H1 (cell line): Measurements from ENCODE around the gene KIF26A. TPM values are rescaled to one million over a fixed set of nuclear protein-coding genes. Genes with fewer than 3 reads are reported as not detected.

Source experiments
- ASH2L ChIP-seq: fragments of 200-600, 300-600 bp; sonication (generic); IDR thresholded peaks from one replicate; pipeline ENCODE4 v1.7.1; 2017; ENCODE audit warnings: low read length
- BRCA1 ChIP-seq: IDR thresholded peaks from 2 replicates; pipeline ENCODE4 v1.6.1; 2012; ENCODE audit warnings: low read depth, low read length, improper control_type of control experiment
- CBX5 ChIP-seq: fragments of 300-800, 300-1000 bp; sonication (generic); IDR thresholded peaks from 2 replicates; pipeline ENCODE4 v1.7.1; 2016; ENCODE audit warnings: antibody characterized with exemption, low read length, low read depth
- CEBPB ChIP-seq: IDR thresholded peaks from 2 replicates; pipeline ENCODE4 v1.6.1; 2012; ENCODE audit warnings: low read depth, low read length
- CHD2 ChIP-seq: IDR thresholded peaks from 2 replicates; pipeline ENCODE4 v1.6.1; 2012; ENCODE audit warnings: low read length, improper control_type of control experiment
- EGR1 ChIP-seq: IDR thresholded peaks from 2 replicates; pipeline ENCODE4 v1.6.1; 2011; ENCODE audit warnings: low read depth, low read length, borderline replicate concordance
- EP300 ChIP-seq, 2 experiments: IDR thresholded peaks; 1 replicate in 1 of 2; 2 replicates in 1 of 2; pipeline ENCODE4 v1.6.1; 2011 to 2012; ENCODE audit warnings: low read depth in 2 of 2, low read length in 2 of 2, mild to moderate bottlenecking in 2 of 2, borderline replicate concordance in 1 of 2, inconsistent platforms in 1 of 2, moderate library complexity in 1 of 2
- GABPA ChIP-seq: IDR thresholded peaks from 2 replicates; pipeline ENCODE4 v1.6.1; 2011; ENCODE audit warnings: mild to moderate bottlenecking, low read length, moderate library complexity, borderline replicate concordance; ENCODE audit not compliant: insufficient read depth
- KDM5A ChIP-seq: fragments of 200-600 bp; IDR thresholded peaks from 2 replicates; pipeline ENCODE4 v1.7.1; 2012; ENCODE audit warnings: mild to moderate bottlenecking, low read length, inconsistent platforms, mixed read lengths
- PHF8 ChIP-seq: fragments of 200-600 bp; sonication (generic); conservative IDR thresholded peaks from 2 replicates; pipeline ENCODE4 v1.7.1; 2012; ENCODE audit warnings: low read depth, mild to moderate bottlenecking, inconsistent platforms, low read length, moderate library complexity
- RXRA ChIP-seq: IDR thresholded peaks from 2 replicates; pipeline ENCODE4 v1.6.1; 2011; ENCODE audit warnings: low read depth, mild to moderate bottlenecking, low read length, moderate library complexity; ENCODE audit not compliant: insufficient read depth
- SAP30 ChIP-seq: fragments of 300-600 bp; sonication (generic); IDR thresholded peaks from 2 replicates; pipeline ENCODE4 v1.7.1; 2012; ENCODE audit warnings: low read length, moderate library complexity, mild to moderate bottlenecking, inconsistent platforms; ENCODE audit not compliant: insufficient read depth, insufficient replicate concordance
- SIX5 ChIP-seq: IDR thresholded peaks from 2 replicates; pipeline ENCODE4 v1.6.1; 2011; ENCODE audit warnings: mild to moderate bottlenecking, low read depth, low read length
- SP2 ChIP-seq: IDR thresholded peaks from 2 replicates; pipeline ENCODE4 v1.6.1; 2012; ENCODE audit warnings: mild to moderate bottlenecking, low read length, inconsistent platforms
- SP4 ChIP-seq: IDR thresholded peaks from 2 replicates; pipeline ENCODE4 v1.6.1; 2012; ENCODE audit warnings: low read length, inconsistent platforms
- TBP ChIP-seq: IDR thresholded peaks from 2 replicates; pipeline ENCODE4 v1.6.1; 2011; ENCODE audit warnings: low read depth, low read length, improper control_type of control experiment
- polyA plus RNA-seq, 7 experiments: library from polyadenylated mRNA; depleted of rRNA in 3 of 7; stranded (reverse) in 5 of 7; unstranded in 2 of 7; fragments of >200 nt in 5 of 7; fragments of 200-250 nt in 2 of 7; gene quantifications; 1 replicate in 5 of 7; 2 replicates in 1 of 7; 4 replicates in 1 of 7; pipeline versions ENCODE4 v1.2.1 to v1.2.3, GENCODE V29; 2011 to 2013; ENCODE audit warnings: missing spikeins in 2 of 7, mixed read lengths in 2 of 7
- total RNA-seq: library from RNA; stranded (reverse); fragmentation: NEBNext Ultra II Directional; extraction: Animal tissue kit (Norgen Biotek cat#: 25700); gene quantifications from 2 replicates; pipeline ENCODE4 v1.2.1, GENCODE V29; 2021
- TF ChIP-seq, protein P1 (sequence below): IDR thresholded peaks from 2 replicates; pipeline ENCODE4 v1.6.1; 2011; ENCODE audit warnings: low read length, improper control_type of control experiment
- TF ChIP-seq, protein P2 (sequence below): IDR thresholded peaks from 2 replicates; pipeline ENCODE4 v1.6.1; 2012; ENCODE audit warnings: low read length, inconsistent platforms
- TF ChIP-seq, protein P3 (sequence below): IDR thresholded peaks from 2 replicates; pipeline ENCODE4 v1.6.1; 2012; ENCODE audit warnings: inconsistent platforms
- TF ChIP-seq, protein P4 (sequence below), 3 experiments: IDR thresholded peaks; 1 replicate in 2 of 3; 2 replicates in 1 of 3; pipeline versions ENCODE4 v1.5.1 to v1.6.1; 2011; ENCODE audit warnings: low read length in 3 of 3, mild to moderate bottlenecking in 3 of 3, inconsistent platforms in 2 of 3, low read depth in 1 of 3, moderate library complexity in 1 of 3; ENCODE audit not compliant: insufficient read depth in 1 of 3; ENCODE audit errors: control extremely low read depth in 1 of 3

KIF26A gene
- total and polyA plus RNA-seq, 2 of the 8 experiments (the other 6 are each of a cell fraction or from before 2014, with no cell fraction given): 11.5 to 41.6 TPM

DNA sequence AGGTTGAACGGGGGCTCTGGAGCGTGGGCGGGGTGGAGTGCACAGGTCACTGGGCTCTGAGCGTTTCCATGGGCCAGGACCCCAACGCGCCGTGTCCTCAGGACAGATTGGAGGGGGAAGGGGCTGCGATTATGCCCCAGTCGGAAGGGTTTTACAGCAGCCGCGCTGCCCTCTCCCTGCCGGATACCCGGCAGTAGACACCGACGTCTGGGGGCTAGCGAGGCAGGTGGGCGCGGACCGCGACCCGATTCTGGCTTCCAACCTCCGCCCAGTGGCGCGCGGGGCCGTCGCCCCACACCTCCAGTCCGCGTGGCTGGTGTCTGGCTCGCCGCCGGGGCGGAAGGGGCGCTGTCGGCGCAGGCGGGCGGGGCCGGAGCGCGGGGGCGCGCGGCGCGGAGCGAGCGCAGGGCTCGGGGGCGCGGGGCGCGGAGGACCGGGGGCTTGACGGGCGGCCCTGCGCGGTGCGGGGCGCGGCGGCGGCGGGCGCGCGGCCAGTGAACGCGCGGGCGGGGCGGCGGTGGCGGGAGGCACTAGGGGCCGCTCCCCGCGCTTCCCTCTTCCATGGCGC, 2.4 kb upstream of the KIF26A start (continued):
- TF ChIP-seq, protein P1, sequence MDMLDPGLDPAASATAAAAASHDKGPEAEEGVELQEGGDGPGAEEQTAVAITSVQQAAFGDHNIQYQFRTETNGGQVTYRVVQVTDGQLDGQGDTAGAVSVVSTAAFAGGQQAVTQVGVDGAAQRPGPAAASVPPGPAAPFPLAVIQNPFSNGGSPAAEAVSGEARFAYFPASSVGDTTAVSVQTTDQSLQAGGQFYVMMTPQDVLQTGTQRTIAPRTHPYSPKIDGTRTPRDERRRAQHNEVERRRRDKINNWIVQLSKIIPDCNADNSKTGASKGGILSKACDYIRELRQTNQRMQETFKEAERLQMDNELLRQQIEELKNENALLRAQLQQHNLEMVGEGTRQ: no peak
- TF ChIP-seq SP4: no peak
- no peak for TF ChIP-seq BRCA1
- TF ChIP-seq ASH2L: no peak
- no peak for TF ChIP-seq PHF8
- no peak for TF ChIP-seq EGR1
- no peak for TF ChIP-seq SP2
- TF ChIP-seq, protein P2, sequence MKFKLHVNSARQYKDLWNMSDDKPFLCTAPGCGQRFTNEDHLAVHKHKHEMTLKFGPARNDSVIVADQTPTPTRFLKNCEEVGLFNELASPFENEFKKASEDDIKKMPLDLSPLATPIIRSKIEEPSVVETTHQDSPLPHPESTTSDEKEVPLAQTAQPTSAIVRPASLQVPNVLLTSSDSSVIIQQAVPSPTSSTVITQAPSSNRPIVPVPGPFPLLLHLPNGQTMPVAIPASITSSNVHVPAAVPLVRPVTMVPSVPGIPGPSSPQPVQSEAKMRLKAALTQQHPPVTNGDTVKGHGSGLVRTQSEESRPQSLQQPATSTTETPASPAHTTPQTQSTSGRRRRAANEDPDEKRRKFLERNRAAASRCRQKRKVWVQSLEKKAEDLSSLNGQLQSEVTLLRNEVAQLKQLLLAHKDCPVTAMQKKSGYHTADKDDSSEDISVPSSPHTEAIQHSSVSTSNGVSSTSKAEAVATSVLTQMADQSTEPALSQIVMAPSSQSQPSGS: no peak
- no peak for TF ChIP-seq SIX5
- TF ChIP-seq TBP: no peak
- no peak for TF ChIP-seq RXRA
- TF ChIP-seq, protein P3, sequence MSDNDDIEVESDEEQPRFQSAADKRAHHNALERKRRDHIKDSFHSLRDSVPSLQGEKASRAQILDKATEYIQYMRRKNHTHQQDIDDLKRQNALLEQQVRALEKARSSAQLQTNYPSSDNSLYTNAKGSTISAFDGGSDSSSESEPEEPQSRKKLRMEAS: peak; percentile 21; the same call in 1 of the 2 replicates
- TF ChIP-seq, protein P4, sequence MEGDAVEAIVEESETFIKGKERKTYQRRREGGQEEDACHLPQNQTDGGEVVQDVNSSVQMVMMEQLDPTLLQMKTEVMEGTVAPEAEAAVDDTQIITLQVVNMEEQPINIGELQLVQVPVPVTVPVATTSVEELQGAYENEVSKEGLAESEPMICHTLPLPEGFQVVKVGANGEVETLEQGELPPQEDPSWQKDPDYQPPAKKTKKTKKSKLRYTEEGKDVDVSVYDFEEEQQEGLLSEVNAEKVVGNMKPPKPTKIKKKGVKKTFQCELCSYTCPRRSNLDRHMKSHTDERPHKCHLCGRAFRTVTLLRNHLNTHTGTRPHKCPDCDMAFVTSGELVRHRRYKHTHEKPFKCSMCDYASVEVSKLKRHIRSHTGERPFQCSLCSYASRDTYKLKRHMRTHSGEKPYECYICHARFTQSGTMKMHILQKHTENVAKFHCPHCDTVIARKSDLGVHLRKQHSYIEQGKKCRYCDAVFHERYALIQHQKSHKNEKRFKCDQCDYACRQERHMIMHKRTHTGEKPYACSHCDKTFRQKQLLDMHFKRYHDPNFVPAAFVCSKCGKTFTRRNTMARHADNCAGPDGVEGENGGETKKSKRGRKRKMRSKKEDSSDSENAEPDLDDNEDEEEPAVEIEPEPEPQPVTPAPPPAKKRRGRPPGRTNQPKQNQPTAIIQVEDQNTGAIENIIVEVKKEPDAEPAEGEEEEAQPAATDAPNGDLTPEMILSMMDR (IDR thresholded peaks at IDR 0.05; ENCODE audit: control extremely low read depth in 1 of 3, insufficient read depth in 1 of 3, low read depth in 1 of 3, low read length in 3 of 3): 0 out of 4 replicates have a peak, but pooled peaks of 1 of the 3 experiments have one; percentile 28
- TF ChIP-seq EP300 (IDR thresholded peaks at IDR 0.05; ENCODE audit: borderline replicate concordance in 1 of 2, low read depth in 2 of 2, low read length in 2 of 2): no peak
- TF ChIP-seq SAP30: no peak
- TF ChIP-seq CHD2: no peak
- TF ChIP-seq GABPA: no peak
- TF ChIP-seq CEBPB: no peak
- no peak for TF ChIP-seq CBX5
- TF ChIP-seq KDM5A: no peak
